GM12873 (cell line): Measurements from ENCODE around the gene FILIP1.

Experiments used
- CTCF ChIP-seq: IDR thresholded peaks from 2 replicates; pipeline ENCODE4 v1.5.1; 2012; ENCODE audit warnings: low read depth, mild to moderate bottlenecking, moderate library complexity, low read length, control low read depth; ENCODE audit not compliant: insufficient read depth; ENCODE audit errors: missing control alignments

The FILIP1 gene

GRCh38 chr6:75386050-75386770, 107.4 kb downstream of the FILIP1 start:
- no peak for TF ChIP-seq CTCF

- TF ChIP-seq CTCF = no peak
Observed at GRCh38 chr6:75384116-75384515, 109.5 kb downstream of the FILIP1 start.

- TF ChIP-seq CTCF = no peak
Observed at GRCh38 chr6:75382634-75382900, 111.0 kb downstream of the FILIP1 start.

DNA sequence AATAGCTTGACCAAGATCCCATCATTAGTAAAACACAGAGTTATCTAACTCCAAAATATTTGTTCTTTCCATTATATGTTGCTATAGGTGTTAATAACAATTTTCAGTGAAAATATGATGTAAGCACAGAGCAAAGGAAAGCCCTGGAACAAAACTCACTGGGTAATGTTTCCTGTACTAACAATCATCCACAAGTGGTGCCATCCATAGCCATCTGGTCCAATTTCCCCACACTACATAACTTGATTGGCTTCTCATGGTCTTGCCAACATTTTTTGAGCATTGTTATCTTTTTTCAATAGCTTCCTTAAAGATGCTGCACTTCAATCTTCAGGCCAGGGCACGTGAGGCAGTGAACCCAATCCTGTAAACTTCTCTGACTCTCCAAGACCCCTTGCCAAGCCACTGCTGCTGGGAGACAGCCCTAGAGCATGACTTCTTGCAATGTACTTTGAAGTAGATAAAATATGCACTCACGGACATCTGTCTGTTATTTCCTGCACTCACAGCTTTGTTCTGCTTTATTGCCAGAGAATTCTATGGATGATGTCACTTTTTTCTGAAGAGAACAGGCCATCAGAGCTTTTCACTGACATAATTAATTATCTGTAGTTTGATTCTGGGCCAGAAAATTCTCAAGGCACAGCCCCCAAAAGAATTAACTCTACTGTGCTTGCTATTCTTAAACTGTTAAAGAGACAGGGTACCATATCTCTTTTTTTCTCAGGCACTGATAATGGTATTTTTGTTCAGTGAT, 111.5 kb downstream of the FILIP1 start:
- no peak for TF ChIP-seq CTCF

- TF ChIP-seq CTCF = no peak
Observed at GRCh38 chr6:75379536-75379935, 114.1 kb downstream of the FILIP1 start.

GRCh38 chr6:75378101-75378500, 115.5 kb downstream of the FILIP1 start:
- no peak for TF ChIP-seq CTCF

GRCh38 chr6:75377386-75377785, 116.2 kb downstream of the FILIP1 start:
- TF ChIP-seq CTCF = no peak
